Mucosa of rectum (tissue), 2 donors: ENCODE results near the gene MYLK.
A peak's percentile ranks its signal among the peaks of the same experiment; 100 is the strongest.

Source experiments
- H3K27ac ChIP-seq, 2 donors: one replicate each; pipeline ENCODE4 v1.7.0; 2013; ENCODE audit warnings: inconsistent platforms in 2 of 2, low read depth in 2 of 2, low read length in 2 of 2
- H3K27me3 ChIP-seq, 2 donors: one replicate each; pipeline ENCODE4 v1.7.0; 2013; ENCODE audit warnings: low read length in 2 of 2; ENCODE audit not compliant: control insufficient read depth in 2 of 2, insufficient read depth in 2 of 2
- H3K36me3 ChIP-seq, 2 donors: one replicate each; pipeline ENCODE4 v1.7.0; 2013; ENCODE audit warnings: low read length in 2 of 2; ENCODE audit not compliant: control insufficient read depth in 2 of 2, insufficient read depth in 2 of 2
- H3K4me1 ChIP-seq, 2 donors: one replicate each; pipeline ENCODE4 v1.7.0; 2013; ENCODE audit warnings: low read length in 2 of 2, mild to moderate bottlenecking in 1 of 2; ENCODE audit not compliant: control insufficient read depth in 2 of 2, insufficient read depth in 2 of 2
- H3K4me3 ChIP-seq, 2 donors: one replicate each; pipeline ENCODE4 v1.7.0; 2013; ENCODE audit warnings: low read length in 2 of 2
- H3K9ac ChIP-seq, 2 donors: one replicate each; pipeline ENCODE4 v1.7.0; 2013; ENCODE audit warnings: low read length in 2 of 2, low read depth in 1 of 2, mild to moderate bottlenecking in 1 of 2
- H3K9me3 ChIP-seq, 2 donors: one replicate each; pipeline ENCODE4 v1.7.0; 2013; ENCODE audit warnings: low read length in 2 of 2; ENCODE audit not compliant: control insufficient read depth in 2 of 2
- donor health status: healthy.
- donor health status: Normal muscosa, but diverticular disease.

MYLK gene

DNA sequence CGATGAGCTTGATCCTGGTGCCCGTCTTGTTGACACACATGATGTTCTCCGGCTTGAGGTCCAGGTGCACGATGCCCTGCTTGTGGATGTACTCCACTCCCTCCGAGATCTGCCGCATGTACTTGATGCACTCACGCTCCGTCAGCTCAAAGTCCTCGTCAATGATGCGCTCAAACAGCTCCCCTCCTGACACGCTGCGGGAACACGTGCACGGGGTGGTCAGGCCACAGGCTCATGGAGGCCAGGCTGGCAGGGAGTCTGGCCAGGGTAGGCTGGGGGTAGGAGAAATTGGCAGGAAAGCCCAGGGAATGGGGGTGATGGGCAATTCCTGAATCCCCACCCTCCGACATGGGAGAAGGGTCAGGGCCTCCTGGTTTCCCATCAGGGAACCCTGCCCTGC is 243.8 kb downstream of the MYLK start:
- no peaks in the 10 kb centered on the region for H3K9me3 ChIP-seq
- no peak overlapping the region for H3K4me3 ChIP-seq
- no peak overlapping the region for H3K9ac ChIP-seq
- no peak overlapping the region for H3K27ac ChIP-seq
- H3K36me3 ChIP-seq: peaks cover 9 to 11% of the 10 kb centered on the region in 2 donors
- H3K4me1 ChIP-seq: no peaks in the 10 kb centered on the region
- H3K27me3 ChIP-seq: no peaks in the 10 kb centered on the region

- Histone ChIP-seq H3K4me1 (no peaks in the 10 kb centered on the region), H3K9ac (no peak overlapping the region), H3K36me3 (peaks cover 9 to 14% of the 10 kb centered on the region in 2 donors)
These were observed 245.0 kb downstream of the MYLK start for GRCh38 chr3:123638936-123639689.

GRCh38 chr3:123637841-123638240 is 246.3 kb downstream of the MYLK start:
- H3K36me3 ChIP-seq: peaks cover 3 to 14% of the 10 kb centered on the region in 2 donors
- H3K9me3 ChIP-seq: no peaks in the 10 kb centered on the region
- H3K27ac ChIP-seq: no peak overlapping the region
- H3K27me3 ChIP-seq: no peaks in the 10 kb centered on the region
- no peak overlapping the region for H3K9ac ChIP-seq
- H3K4me3 ChIP-seq: no peak overlapping the region
- no peaks in the 10 kb centered on the region for H3K4me1 ChIP-seq

More at GRCh38 chr3:123638936-123639689, 245.0 kb downstream of the MYLK start:
- Histone ChIP-seq H3K27me3 (no peaks in the 10 kb centered on the region), H3K9me3 (no peaks in the 10 kb centered on the region), H3K27ac (peak overlapping the region in 1 of 2 donors; percentile 3), H3K4me3 (no peak overlapping the region)

GRCh38 chr3:123637131-123637530 is 247.0 kb downstream of the MYLK start:
- H3K27ac ChIP-seq: no peak overlapping the region
- H3K36me3 ChIP-seq: peaks cover 3 to 14% of the 10 kb centered on the region in 2 donors
- no peaks in the 10 kb centered on the region for H3K27me3 ChIP-seq
- H3K4me1 ChIP-seq: no peaks in the 10 kb centered on the region
- H3K9me3 ChIP-seq: no peaks in the 10 kb centered on the region
- H3K9ac ChIP-seq: no peak overlapping the region
- no peak overlapping the region for H3K4me3 ChIP-seq

- no peaks in the 10 kb centered on the region for H3K9me3 ChIP-seq
- no peaks in the 10 kb centered on the region for H3K27me3 ChIP-seq
- H3K9ac ChIP-seq: no peak overlapping the region
- H3K36me3 ChIP-seq: peaks cover 3 to 14% of the 10 kb centered on the region in 2 donors
- H3K4me3 ChIP-seq: no peak overlapping the region
- peak overlapping the region in 1 of 2 donors; percentile 1 for H3K27ac ChIP-seq
- no peaks in the 10 kb centered on the region for H3K4me1 ChIP-seq
These were observed 247.7 kb downstream of the MYLK start for GRCh38 chr3:123636431-123636841.

DNA sequence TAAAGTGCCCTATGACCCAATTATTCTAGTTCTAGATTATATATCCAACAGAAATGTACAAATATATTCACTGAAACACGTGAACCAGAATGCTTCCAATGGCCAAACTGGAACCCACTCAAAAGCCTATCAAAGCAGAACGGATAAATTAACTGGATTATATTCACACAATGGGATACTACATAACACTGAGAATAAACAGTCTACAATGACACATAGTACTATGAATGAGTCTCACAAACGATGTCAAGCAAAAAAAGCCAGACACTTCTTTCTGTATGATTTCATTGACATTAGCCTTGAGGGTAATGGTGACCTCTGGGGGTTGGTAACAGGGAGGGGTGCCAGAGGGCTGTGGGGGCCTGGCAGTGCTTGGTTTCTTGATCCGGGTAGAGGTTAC is 248.4 kb downstream of the MYLK start:
- Histone ChIP-seq H3K27me3 (no peaks in the 10 kb centered on the region), H3K9me3 (no peaks in the 10 kb centered on the region), H3K9ac (no peak overlapping the region), H3K36me3 (peaks cover 3 to 14% of the 10 kb centered on the region in 2 donors), H3K4me1 (no peaks in the 10 kb centered on the region), H3K4me3 (no peak overlapping the region), H3K27ac (peak overlapping the region in 1 of 2 donors; percentile 12)

DNA sequence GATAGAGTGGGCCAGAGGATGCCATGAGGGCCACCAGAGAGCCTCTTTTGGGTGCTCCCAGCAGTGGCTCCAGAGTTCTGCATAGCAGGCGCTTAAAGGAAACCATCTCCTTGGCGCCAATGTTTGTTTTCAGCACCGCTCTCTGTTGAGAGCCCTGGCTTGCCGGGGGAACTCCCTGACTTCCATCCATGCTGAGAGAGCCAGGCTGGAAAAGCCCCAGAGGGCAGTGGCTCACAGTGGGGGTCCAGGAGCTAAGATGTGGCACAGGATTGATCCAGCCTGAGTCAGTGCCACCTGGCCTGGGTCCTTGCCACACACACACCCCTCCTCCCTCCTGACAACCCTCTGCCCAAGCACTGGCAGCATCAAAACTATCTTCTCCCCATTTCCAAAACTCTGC is 248.9 kb downstream of the MYLK start:
- no peak overlapping the region for H3K9ac ChIP-seq
- H3K36me3 ChIP-seq: peaks cover 3 to 13% of the 10 kb centered on the region in 2 donors
- no peaks in the 10 kb centered on the region for H3K27me3 ChIP-seq
- no peaks in the 10 kb centered on the region for H3K4me1 ChIP-seq
- peak overlapping the region in 1 of 2 donors; percentile 12 for H3K27ac ChIP-seq
- H3K4me3 ChIP-seq: no peak overlapping the region
- H3K9me3 ChIP-seq: no peaks in the 10 kb centered on the region

GRCh38 chr3:123634149-123635051 is 249.7 kb downstream of the MYLK start:
- H3K27me3 ChIP-seq: no peaks in the 10 kb centered on the region
- H3K4me3 ChIP-seq: no peak overlapping the region
- no peak overlapping the region for H3K9ac ChIP-seq
- H3K27ac ChIP-seq: peak overlapping the region in 1 of 2 donors; percentile 23
- no peaks in the 10 kb centered on the region for H3K4me1 ChIP-seq
- H3K9me3 ChIP-seq: no peaks in the 10 kb centered on the region
- H3K36me3 ChIP-seq: peaks cover 10 to 17% of the 10 kb centered on the region in 2 donors

DNA sequence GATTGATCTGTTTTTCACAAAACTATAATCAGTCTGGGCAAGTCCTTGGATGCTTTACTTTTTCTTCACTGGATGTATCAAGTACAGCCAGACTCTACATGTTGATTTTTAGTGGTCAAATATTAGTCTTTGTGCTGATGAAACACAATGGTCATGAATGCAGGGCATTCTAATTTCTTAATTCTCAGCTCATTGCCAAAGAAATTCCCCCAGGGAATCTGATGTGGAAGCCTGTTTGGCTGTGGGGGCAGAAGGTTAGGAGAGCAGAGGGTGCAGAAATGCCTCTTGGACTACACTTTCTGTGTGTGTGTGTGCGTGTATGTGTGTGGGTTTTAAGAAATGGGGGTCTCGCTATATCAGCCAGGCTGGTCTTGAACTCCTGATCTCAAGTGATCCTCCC is 250.6 kb downstream of the MYLK start:
- H3K27me3 ChIP-seq: no peaks in the 10 kb centered on the region
- H3K4me1 ChIP-seq: no peaks in the 10 kb centered on the region
- H3K9ac ChIP-seq: no peak overlapping the region
- peaks cover 18 to 21% of the 10 kb centered on the region in 2 donors for H3K36me3 ChIP-seq
- no peaks in the 10 kb centered on the region for H3K9me3 ChIP-seq
- H3K4me3 ChIP-seq: no peak overlapping the region
- H3K27ac ChIP-seq: no peak overlapping the region

GRCh38 chr3:123632161-123632655 is 251.9 kb downstream of the MYLK start:
- Histone ChIP-seq H3K4me1 (no peaks in the 10 kb centered on the region), H3K4me3 (no peak overlapping the region), H3K27ac (no peak overlapping the region), H3K36me3 (peaks cover 16 to 21% of the 10 kb centered on the region in 2 donors), H3K27me3 (no peaks in the 10 kb centered on the region), H3K9me3 (no peaks in the 10 kb centered on the region), H3K9ac (no peak overlapping the region)
